GM12878 (cell line): Measurements from ENCODE around the gene SELENOM. TPM values are rescaled to one million over a fixed set of nuclear protein-coding genes. Genes with fewer than 3 reads are reported as not detected.

Experiments used
- BCLAF1 ChIP-seq: fragments of 450-650 bp; IDR thresholded peaks from 2 replicates; pipeline ENCODE4 v1.6.1; 2017; ENCODE audit warnings: antibody characterized with exemption, mild to moderate bottlenecking, moderate library complexity
- BHLHE40 ChIP-seq, 2 experiments: fragments of 450-650 bp in 1 of 2; IDR thresholded peaks; 2 replicates each; pipeline ENCODE4 v1.6.1; 2011 to 2017; ENCODE audit warnings: low read depth in 2 of 2, borderline replicate concordance in 1 of 2, improper control_type of control experiment in 1 of 2, low read length in 1 of 2, mild to moderate bottlenecking in 1 of 2
- CBX5 ChIP-seq: sonication (generic); IDR thresholded peaks from 2 replicates; pipeline ENCODE4 v1.6.1; 2016; ENCODE audit warnings: low read depth, moderate library complexity, mild to moderate bottlenecking, inconsistent platforms
- CEBPB ChIP-seq, 2 experiments: fragments of 150-350 bp in 1 of 2; IDR thresholded peaks; 2 replicates each; pipeline ENCODE4 v1.6.1; 2012 to 2014; ENCODE audit warnings: low read depth in 2 of 2, low read length in 2 of 2, borderline replicate concordance in 1 of 2, inconsistent platforms in 1 of 2
- CHD1 ChIP-seq: IDR thresholded peaks from 2 replicates; pipeline ENCODE4 v1.6.1; 2012; ENCODE audit warnings: low read depth, low read length, improper control_type of control experiment
- E4F1 ChIP-seq: fragments of 450-650 bp; IDR thresholded peaks from 2 replicates; pipeline ENCODE4 v1.6.1; 2018; ENCODE audit warnings: borderline replicate concordance, mild to moderate bottlenecking; ENCODE audit not compliant: partially characterized antibody
- EGR1 ChIP-seq, 2 experiments: IDR thresholded peaks; 1 replicate in 1 of 2; 2 replicates in 1 of 2; pipeline ENCODE4 v1.6.1; 2011 to 2012; ENCODE audit warnings: low read depth in 2 of 2, low read length in 2 of 2, borderline replicate concordance in 1 of 2, mild to moderate bottlenecking in 1 of 2, moderate library complexity in 1 of 2
- EP300 ChIP-seq, 2 experiments: fragments of 150-350 bp in 1 of 2; IDR thresholded peaks; 2 replicates each; pipeline ENCODE4 v1.6.1; 2011 to 2012; ENCODE audit warnings: low read depth in 2 of 2, low read length in 2 of 2, borderline replicate concordance in 1 of 2, improper control_type of control experiment in 1 of 2, inconsistent platforms in 1 of 2; ENCODE audit not compliant: control insufficient read depth in 1 of 2
- GATAD2B ChIP-seq: fragments of 450-650 bp; conservative IDR thresholded peaks from 2 replicates; pipeline ENCODE4 v1.6.1; 2017; ENCODE audit warnings: low read depth, mild to moderate bottlenecking, moderate library complexity
- HDGF ChIP-seq: fragments of 450-650 bp; IDR thresholded peaks from 2 replicates; pipeline ENCODE4 v1.6.1; 2016; ENCODE audit warnings: antibody characterized with exemption
- IKZF1 ChIP-seq: fragments of 450-650 bp; conservative IDR thresholded peaks from 2 replicates; pipeline ENCODE4 v1.6.1; 2017; ENCODE audit warnings: antibody characterized with exemption, mild to moderate bottlenecking
- RAD51 ChIP-seq: fragments of 450-650 bp; IDR thresholded peaks from 2 replicates; pipeline ENCODE4 v1.6.1; 2016; ENCODE audit warnings: moderate library complexity, mild to moderate bottlenecking, inconsistent platforms
- RELB ChIP-seq: fragments of 450-650 bp; IDR thresholded peaks from 2 replicates; pipeline ENCODE4 v1.6.1; 2017; ENCODE audit warnings: low read depth, mild to moderate bottlenecking, moderate library complexity
- SIN3A ChIP-seq: IDR thresholded peaks from 2 replicates; pipeline ENCODE4 v1.6.1; 2012; ENCODE audit warnings: low read depth, low read length, improper control_type of control experiment
- SIX5 ChIP-seq: IDR thresholded peaks from 2 replicates; pipeline ENCODE4 v1.6.1; 2011; ENCODE audit warnings: mild to moderate bottlenecking, low read depth, low read length, moderate library complexity; ENCODE audit not compliant: severe bottlenecking
- SMAD1 ChIP-seq: fragments of 450-650 bp; IDR thresholded peaks from 2 replicates; pipeline ENCODE4 v1.6.1; 2018; ENCODE audit warnings: mild to moderate bottlenecking, low read depth; ENCODE audit not compliant: partially characterized antibody
- SP1 ChIP-seq: IDR thresholded peaks from one replicate; pipeline ENCODE4 v1.6.1; 2011; ENCODE audit warnings: low read depth, low read length
- SUPT20H ChIP-seq: IDR thresholded peaks from 2 replicates; pipeline ENCODE4 v1.6.1; 2011; ENCODE audit warnings: low read depth, mild to moderate bottlenecking, low read length, moderate library complexity, borderline replicate concordance; ENCODE audit not compliant: control insufficient read depth
- TCF3 ChIP-seq: IDR thresholded peaks from 2 replicates; pipeline ENCODE4 v1.6.1; 2012; ENCODE audit warnings: low read depth, mild to moderate bottlenecking, low read length, borderline replicate concordance; ENCODE audit not compliant: insufficient read depth
- TCF7 ChIP-seq: IDR thresholded peaks from 2 replicates; pipeline ENCODE4 v1.6.1; 2014; ENCODE audit warnings: antibody characterized with exemption, borderline replicate concordance
- USF2 ChIP-seq: IDR thresholded peaks from 2 replicates; pipeline ENCODE4 v1.6.1; 2011; ENCODE audit warnings: low read depth, low read length, improper control_type of control experiment, borderline replicate concordance
- polyA plus RNA-seq, 11 experiments: library from polyadenylated mRNA; depleted of rRNA in 4 of 11; unstranded in 6 of 11; stranded (reverse) in 5 of 11; fragments of >200 nt; fragmentation: Nextera tagmentation in 4 of 11; fragmentation: Illumina TruSeq in 1 of 11; extraction: Ambion mirVana in 4 of 11; extraction: Trizol in 1 of 11; gene quantifications; 1 replicate in 1 of 11; 2 replicates in 10 of 11; pipeline versions ENCODE4 v1.2.1 to v1.2.3, GENCODE V29; 2011 to 2016; ENCODE audit warnings: inconsistent platforms in 2 of 11, missing spikeins in 2 of 11, low read depth in 1 of 11
- total RNA-seq, 4 experiments: library from RNA; depleted of rRNA in 3 of 4; stranded (reverse); fragments of >200 nt in 3 of 4; fragmentation: Illumina TruSeq in 1 of 4; extraction: Trizol in 1 of 4; gene quantifications; 2 replicates each; pipeline versions ENCODE4 v1.2.1 to v1.2.3, GENCODE V29; 2013 to 2021

SELENOM gene
- total and polyA plus RNA-seq, 10 of the 15 experiments (the other 5 are each of a cell fraction or from before 2014, with no cell fraction given): 0.80 to 8.3 (median 2.0) TPM

GRCh38 chr22:31107178-31107893 lies at the start of gene SELENOM (continued):
- TF ChIP-seq BCLAF1 (no peak), USF2 (no peak), CBX5 (no peak), CHD1 (no peak), SIN3A (no peak), RAD51 (no peak), TCF7 (no peak), SMAD1 (no peak), SUPT20H (no peak), IKZF1 (peak; percentile 66; the same call in 1 of the 2 replicates), BHLHE40 (IDR thresholded peaks at IDR 0.05; ENCODE audit: borderline replicate concordance in 1 of 2, low read depth in 2 of 2, low read length in 1 of 2) (no peak), SIX5 (no peak), SP1 (no peak), CEBPB (IDR thresholded peaks at IDR 0.05; ENCODE audit: borderline replicate concordance in 1 of 2, low read depth in 2 of 2, low read length in 2 of 2) (no peak), E4F1 (no peak), EGR1 (IDR thresholded peaks at IDR 0.05; ENCODE audit: borderline replicate concordance in 1 of 2, low read depth in 2 of 2, low read length in 2 of 2) (peak in 1 of 2 experiments; percentile 42; a peak in 1 of 3 replicates), TCF3 (no peak), GATAD2B (0 out of 2 replicates have a peak, but pooled peaks have one; percentile 15), EP300 (IDR thresholded peaks at IDR 0.05; ENCODE audit: borderline replicate concordance in 1 of 2, control insufficient read depth in 1 of 2, low read depth in 2 of 2, low read length in 2 of 2) (no peak), HDGF (no peak), RELB (peak; percentile 54; the same call in 1 of the 2 replicates)
